ENCODE data around the gene FGF12. TPM values are rescaled to one million over a fixed set of nuclear protein-coding genes. Genes with fewer than 3 reads are reported as not detected.

Gene FGF12
- polyA plus RNA-seq, 1 of the 3 experiments (the other 2 are of a cell fraction): 0.30 TPM

DNA sequence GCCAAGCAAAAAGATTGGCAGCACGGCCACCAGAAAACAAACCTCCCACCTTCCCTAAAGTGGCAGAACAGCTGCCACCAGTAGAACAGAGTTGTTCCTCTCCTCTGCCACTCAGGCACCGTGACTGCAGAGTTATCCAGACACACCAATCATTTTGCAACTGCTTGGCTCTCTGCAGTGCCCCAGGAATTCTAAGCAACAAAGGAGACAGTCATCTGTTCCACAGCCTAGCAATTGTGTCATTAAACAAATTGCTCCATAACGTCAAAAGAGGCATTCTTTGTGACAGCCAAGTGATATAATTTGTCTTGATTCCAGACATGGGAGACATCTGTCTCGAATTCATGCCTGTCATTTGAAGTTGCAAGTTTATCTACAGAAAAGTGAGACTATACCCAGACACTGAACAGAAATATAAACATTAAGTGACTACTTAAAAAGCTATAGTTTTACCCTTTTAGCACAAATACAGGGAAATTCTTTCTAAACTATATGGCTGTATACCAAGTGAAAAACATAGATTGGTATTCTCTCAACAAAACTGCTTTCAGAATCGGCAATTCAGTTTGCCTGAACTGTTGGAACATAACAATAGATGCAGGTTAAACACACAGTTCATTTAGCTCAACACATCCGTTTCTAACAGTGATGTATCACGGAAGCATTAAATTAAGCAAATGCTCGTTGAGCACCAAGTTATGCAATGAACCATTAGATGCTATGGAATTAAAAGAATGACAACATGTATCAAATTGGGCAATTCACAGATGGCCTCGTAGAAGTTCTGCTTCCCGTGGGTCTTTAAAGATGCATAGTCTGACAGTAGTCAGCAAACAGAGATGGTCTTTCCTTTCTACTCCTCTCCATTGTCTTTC is 281.3 kb downstream of the FGF12 start:
- H3K4me2 ChIP-seq: no peak overlapping the region
- ChIA-PET CTCF (interaction anchor here (1.2 to 3.5 kb wide), 6 partner anchors 11 to 317 kb away, joined by 4 to 55 read pairs (median 18); no protein-coding TSS in a partner anchor), POLR2A (no interaction called here)
- TF ChIP-seq, protein P1, sequence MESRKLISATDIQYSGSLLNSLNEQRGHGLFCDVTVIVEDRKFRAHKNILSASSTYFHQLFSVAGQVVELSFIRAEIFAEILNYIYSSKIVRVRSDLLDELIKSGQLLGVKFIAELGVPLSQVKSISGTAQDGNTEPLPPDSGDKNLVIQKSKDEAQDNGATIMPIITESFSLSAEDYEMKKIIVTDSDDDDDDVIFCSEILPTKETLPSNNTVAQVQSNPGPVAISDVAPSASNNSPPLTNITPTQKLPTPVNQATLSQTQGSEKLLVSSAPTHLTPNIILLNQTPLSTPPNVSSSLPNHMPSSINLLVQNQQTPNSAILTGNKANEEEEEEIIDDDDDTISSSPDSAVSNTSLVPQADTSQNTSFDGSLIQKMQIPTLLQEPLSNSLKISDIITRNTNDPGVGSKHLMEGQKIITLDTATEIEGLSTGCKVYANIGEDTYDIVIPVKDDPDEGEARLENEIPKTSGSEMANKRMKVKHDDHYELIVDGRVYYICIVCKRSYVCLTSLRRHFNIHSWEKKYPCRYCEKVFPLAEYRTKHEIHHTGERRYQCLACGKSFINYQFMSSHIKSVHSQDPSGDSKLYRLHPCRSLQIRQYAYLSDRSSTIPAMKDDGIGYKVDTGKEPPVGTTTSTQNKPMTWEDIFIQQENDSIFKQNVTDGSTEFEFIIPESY (IDR thresholded peaks at IDR 0.05; ENCODE audit: borderline replicate concordance, low read depth): no peak
- TF ChIP-seq MXI1 (IDR thresholded peaks at IDR 0.05; ENCODE audit: low read depth, low read length) (no peak), YY1 (IDR thresholded peaks at IDR 0.05; ENCODE audit: low read depth) (no peak), MEF2A (IDR thresholded peaks at IDR 0.05; ENCODE audit: borderline replicate concordance, low read depth) (no peak), NRF1 (IDR thresholded peaks at IDR 0.05; ENCODE audit: low read depth, low read length) (no peak), POLR2AphosphoS5 (IDR thresholded peaks at IDR 0.05; ENCODE audit: low read depth, low read length) (no peak), RCOR1 (IDR thresholded peaks at IDR 0.05; ENCODE audit: low read length) (no peak), FOXJ3 (CRISPR knock-in tag; IDR thresholded peaks at IDR 0.05) (no peak), NFIC (IDR thresholded peaks at IDR 0.05; ENCODE audit: borderline replicate concordance) (no peak), FOSL2 (IDR thresholded peaks at IDR 0.05; ENCODE audit: borderline replicate concordance, low read depth) (no peak), EP300 (IDR thresholded peaks at IDR 0.05; ENCODE audit: borderline replicate concordance in 1 of 2, low read depth in 1 of 2, low read length in 1 of 2) (no peak), RAD21 (IDR thresholded peaks at IDR 0.05; ENCODE audit: low read length) (no peak), GABPA (IDR thresholded peaks at IDR 0.05; ENCODE audit: low read depth) (no peak), GATA2 (CRISPR knock-in tag; IDR thresholded peaks at IDR 0.05) (no peak), JUND (IDR thresholded peaks at IDR 0.05) (no peak)
- TF ChIP-seq, protein P2, sequence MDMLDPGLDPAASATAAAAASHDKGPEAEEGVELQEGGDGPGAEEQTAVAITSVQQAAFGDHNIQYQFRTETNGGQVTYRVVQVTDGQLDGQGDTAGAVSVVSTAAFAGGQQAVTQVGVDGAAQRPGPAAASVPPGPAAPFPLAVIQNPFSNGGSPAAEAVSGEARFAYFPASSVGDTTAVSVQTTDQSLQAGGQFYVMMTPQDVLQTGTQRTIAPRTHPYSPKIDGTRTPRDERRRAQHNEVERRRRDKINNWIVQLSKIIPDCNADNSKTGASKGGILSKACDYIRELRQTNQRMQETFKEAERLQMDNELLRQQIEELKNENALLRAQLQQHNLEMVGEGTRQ (IDR thresholded peaks at IDR 0.05; ENCODE audit: borderline replicate concordance, low read depth, low read length): no peak
- TF ChIP-seq, protein P3, sequence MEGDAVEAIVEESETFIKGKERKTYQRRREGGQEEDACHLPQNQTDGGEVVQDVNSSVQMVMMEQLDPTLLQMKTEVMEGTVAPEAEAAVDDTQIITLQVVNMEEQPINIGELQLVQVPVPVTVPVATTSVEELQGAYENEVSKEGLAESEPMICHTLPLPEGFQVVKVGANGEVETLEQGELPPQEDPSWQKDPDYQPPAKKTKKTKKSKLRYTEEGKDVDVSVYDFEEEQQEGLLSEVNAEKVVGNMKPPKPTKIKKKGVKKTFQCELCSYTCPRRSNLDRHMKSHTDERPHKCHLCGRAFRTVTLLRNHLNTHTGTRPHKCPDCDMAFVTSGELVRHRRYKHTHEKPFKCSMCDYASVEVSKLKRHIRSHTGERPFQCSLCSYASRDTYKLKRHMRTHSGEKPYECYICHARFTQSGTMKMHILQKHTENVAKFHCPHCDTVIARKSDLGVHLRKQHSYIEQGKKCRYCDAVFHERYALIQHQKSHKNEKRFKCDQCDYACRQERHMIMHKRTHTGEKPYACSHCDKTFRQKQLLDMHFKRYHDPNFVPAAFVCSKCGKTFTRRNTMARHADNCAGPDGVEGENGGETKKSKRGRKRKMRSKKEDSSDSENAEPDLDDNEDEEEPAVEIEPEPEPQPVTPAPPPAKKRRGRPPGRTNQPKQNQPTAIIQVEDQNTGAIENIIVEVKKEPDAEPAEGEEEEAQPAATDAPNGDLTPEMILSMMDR (IDR thresholded peaks at IDR 0.05): no peak
- TF ChIP-seq, protein P4, sequence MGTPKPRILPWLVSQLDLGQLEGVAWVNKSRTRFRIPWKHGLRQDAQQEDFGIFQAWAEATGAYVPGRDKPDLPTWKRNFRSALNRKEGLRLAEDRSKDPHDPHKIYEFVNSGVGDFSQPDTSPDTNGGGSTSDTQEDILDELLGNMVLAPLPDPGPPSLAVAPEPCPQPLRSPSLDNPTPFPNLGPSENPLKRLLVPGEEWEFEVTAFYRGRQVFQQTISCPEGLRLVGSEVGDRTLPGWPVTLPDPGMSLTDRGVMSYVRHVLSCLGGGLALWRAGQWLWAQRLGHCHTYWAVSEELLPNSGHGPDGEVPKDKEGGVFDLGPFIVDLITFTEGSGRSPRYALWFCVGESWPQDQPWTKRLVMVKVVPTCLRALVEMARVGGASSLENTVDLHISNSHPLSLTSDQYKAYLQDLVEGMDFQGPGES (IDR thresholded peaks at IDR 0.05; ENCODE audit: low read depth, low read length): no peak
- TF ChIP-seq, protein P5, sequence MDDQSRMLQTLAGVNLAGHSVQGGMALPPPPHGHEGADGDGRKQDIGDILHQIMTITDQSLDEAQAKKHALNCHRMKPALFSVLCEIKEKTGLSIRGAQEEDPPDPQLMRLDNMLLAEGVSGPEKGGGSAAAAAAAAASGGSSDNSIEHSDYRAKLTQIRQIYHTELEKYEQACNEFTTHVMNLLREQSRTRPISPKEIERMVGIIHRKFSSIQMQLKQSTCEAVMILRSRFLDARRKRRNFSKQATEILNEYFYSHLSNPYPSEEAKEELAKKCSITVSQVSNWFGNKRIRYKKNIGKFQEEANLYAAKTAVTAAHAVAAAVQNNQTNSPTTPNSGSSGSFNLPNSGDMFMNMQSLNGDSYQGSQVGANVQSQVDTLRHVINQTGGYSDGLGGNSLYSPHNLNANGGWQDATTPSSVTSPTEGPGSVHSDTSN (IDR thresholded peaks at IDR 0.05): no peak
- no peak overlapping the region for H3K27ac ChIP-seq (ENCODE audit: low read depth in 2 of 2, low read length in 1 of 2)
- H3K4me1 ChIP-seq (ENCODE audit: control insufficient read depth in 1 of 2, insufficient read depth in 2 of 2, low read depth in 1 of 2, low read length in 1 of 2): no peaks in the 10 kb centered on the region
- no peaks in the 10 kb centered on the region for H3K36me3 ChIP-seq (replicated peaks in 1 of 2; ENCODE audit: control insufficient read depth in 1 of 2, insufficient read depth in 2 of 2, low read length in 1 of 2)
- H2AFZ ChIP-seq (ENCODE audit: low read depth): no peak overlapping the region
- peaks cover 5% of the 10 kb centered on the region; the same call in 1 of the 2 replicates for H3K27me3 ChIP-seq (ENCODE audit: insufficient read depth)
- no peak overlapping the region for H3K9ac ChIP-seq
- H3K9me2 ChIP-seq: no peaks in the 10 kb centered on the region
- H3K79me2 ChIP-seq (ENCODE audit: insufficient read depth): no peaks in the 10 kb centered on the region
- WGBS (ENCODE audit: low lambda C conversion rate): 0% methylated on average over 10 of the region's 10 CpGs
- no peak overlapping the region for H3K4me3 ChIP-seq (ENCODE audit: low read depth in 2 of 2, low read length in 1 of 2)
- H3K9me3 ChIP-seq: no peaks in the 10 kb centered on the region
- DNase-seq: no peak
- H3F3A ChIP-seq (replicated peaks; ENCODE audit: insufficient read depth): no peaks in the 10 kb centered on the region
- H4K20me1 ChIP-seq (ENCODE audit: insufficient read depth): no peaks in the 10 kb centered on the region
